Upper lobe of left lung (tissue), 4 donors: ENCODE results near the gene SIRT4.

Experiments used
- CTCF ChIP-seq, 6 experiments: fragments of 450-650 bp in 4 of 6; fragments of 200-600 bp in 2 of 6; sonication (generic) in 2 of 6; IDR thresholded peaks; one replicate each; pipeline ENCODE4 v1.5.1; 2016 to 2019; ENCODE audit warnings: antibody characterized with exemption in 6 of 6
- POLR2A ChIP-seq, 4 donors: fragments of 450-650 bp; IDR thresholded peaks; one replicate each; pipeline ENCODE4 v1.5.1; 2016 to 2017; ENCODE audit warnings: antibody characterized with exemption in 4 of 4, mild to moderate bottlenecking in 2 of 4
- POLR2AphosphoS5 ChIP-seq, 2 donors: sonication (generic); formaldehyde crosslinking; IDR thresholded peaks; one replicate each; pipeline ENCODE4 v1.5.1; 2017; ENCODE audit warnings: antibody characterized with exemption in 2 of 2

GRCh38 chr12:120266180-120266870 lies 35.8 kb upstream of the SIRT4 start:
- no peak for TF ChIP-seq POLR2AphosphoS5 (IDR thresholded peaks at IDR 0.05)
- no peak for TF ChIP-seq CTCF (IDR thresholded peaks at IDR 0.05)
- no peak for TF ChIP-seq POLR2A (IDR thresholded peaks at IDR 0.05)
